ENCODE measurements around the gene ADGRG6.

GRCh38 chr6:142446576-142446975 is 144.8 kb downstream of the ADGRG6 start:
- TF ChIP-seq POLR2A (IDR thresholded peaks at IDR 0.05): no peak
- TF ChIP-seq CTCF (IDR thresholded peaks at IDR 0.05): no peak
